SH-SY5Y (cell line): ENCODE measurements around the gene DVL1.

ENCODE experiments used
- GATA2 ChIP-seq: IDR thresholded peaks from 2 replicates; pipeline ENCODE4 v1.6.1; 2011; ENCODE audit warnings: mild to moderate bottlenecking, low read depth, low read length
- GATA3 ChIP-seq: IDR thresholded peaks from 2 replicates; pipeline ENCODE4 v1.6.1; 2011; ENCODE audit warnings: low read depth, mild to moderate bottlenecking, low read length, moderate library complexity

DNA sequence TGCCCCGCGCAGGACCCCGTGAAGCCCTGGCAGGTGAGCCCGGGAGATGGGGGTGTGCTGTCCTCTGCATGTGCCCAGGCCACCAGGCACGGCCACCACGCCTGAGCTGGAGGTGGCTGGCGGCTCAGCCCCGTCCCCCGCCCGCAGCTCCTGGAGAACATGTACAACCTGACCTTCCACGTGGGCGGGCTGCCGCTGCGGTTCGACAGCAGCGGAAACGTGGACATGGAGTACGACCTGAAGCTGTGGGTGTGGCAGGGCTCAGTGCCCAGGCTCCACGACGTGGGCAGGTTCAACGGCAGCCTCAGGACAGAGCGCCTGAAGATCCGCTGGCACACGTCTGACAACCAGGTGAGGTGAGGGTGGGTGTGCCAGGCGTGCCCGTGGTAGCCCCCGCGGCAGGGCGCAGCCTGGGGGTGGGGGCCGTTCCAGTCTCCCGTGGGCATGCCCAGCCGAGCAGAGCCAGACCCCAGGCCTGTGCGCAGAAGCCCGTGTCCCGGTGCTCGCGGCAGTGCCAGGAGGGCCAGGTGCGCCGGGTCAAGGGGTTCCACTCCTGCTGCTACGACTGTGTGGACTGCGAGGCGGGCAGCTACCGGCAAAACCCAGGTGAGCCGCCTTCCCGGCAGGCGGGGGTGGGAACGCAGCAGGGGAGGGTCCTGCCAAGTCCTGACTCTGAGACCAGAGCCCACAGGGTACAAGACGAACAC, 16.3 kb downstream of the DVL1 start:
- TF ChIP-seq GATA3: no peak
- no peak for TF ChIP-seq GATA2
